HepG2 (cell line): ENCODE data around the gene CST11. TPM values are rescaled to one million over a fixed set of nuclear protein-coding genes. Genes with fewer than 3 reads are reported as not detected.

Experiments used
- ATAC-seq: fragments of 200-7000 bp; cut with Tn5 transposase; 3 replicates; pipeline ENCODE4 v1.9.1; 2020; ENCODE audit warnings: mild to moderate bottlenecking, moderate library complexity
- BruUV-seq: library from RNA; stranded (reverse); fragments of 400-500 nt; replicated peaks from 2 replicates; lab custom pipeline; 2021; lab: Mats Ljungman, UMichigan
- CTCF ChIA-PET: fragments of 300-600 bp; formaldehyde crosslinking; extraction: SDS; loops from one replicate; lab custom pipeline; 2021; ENCODE audit warnings: low total read pairs, inconsistent platforms, low intra/inter-chr PET ratio; lab: Yijun Ruan, JAX
- POLR2A ChIA-PET: fragments of 350-600 bp; sonication (Branson Sonifier 250); formaldehyde crosslinking; loops from one replicate; lab custom pipeline; 2020; ENCODE audit warnings: antibody characterized with exemption, inconsistent platforms; lab: Yijun Ruan, JAX
- DNase-seq: peaks from one replicate; pipeline ENCODE4 v3.0.0-alpha.2; 2015; ENCODE audit warnings: low spot score
- FAIRE-seq: peaks from 3 replicates; lab custom pipeline; 2011; peaks lifted over from hg19 to GRCh38; lab: Jason Lieb, UNC
- H2AFZ ChIP-seq: one replicate; pipeline ENCODE4 v1.6.1; 2011; ENCODE audit warnings: low read length, inconsistent platforms
- H3K27ac ChIP-seq: fragments of 300-600 bp; 3 replicates; pipeline ENCODE4 v1.8.0; 2011; ENCODE audit warnings: mixed run types, mild to moderate bottlenecking, mixed read lengths, low read length, inconsistent platforms; ENCODE audit not compliant: insufficient read depth; ENCODE audit errors: extremely low read length
- H3K27me3 ChIP-seq, 2 experiments: fragments of 200-600 bp in 1 of 2; 2 replicates in 1 of 2; 3 replicates in 1 of 2; pipeline versions ENCODE4 v1.6.0 to v1.8.0; 2011; ENCODE audit warnings: low read length in 2 of 2, mild to moderate bottlenecking in 2 of 2, moderate library complexity in 2 of 2, inconsistent platforms in 1 of 2; ENCODE audit not compliant: insufficient read depth in 2 of 2, control insufficient read depth in 1 of 2
- H3K36me3 ChIP-seq, 2 experiments: fragments of 200-600 bp in 1 of 2; replicated peaks in 1 of 2; 2 replicates in 1 of 2; 3 replicates in 1 of 2; pipeline versions ENCODE4 v1.5.1 to v1.8.0; 2011; ENCODE audit warnings: low read length in 2 of 2, inconsistent platforms in 1 of 2; ENCODE audit not compliant: insufficient read depth in 2 of 2, control insufficient read depth in 1 of 2
- H3K4me1 ChIP-seq: 2 replicates; pipeline ENCODE4 v1.5.1; 2012; ENCODE audit warnings: low read length, inconsistent platforms; ENCODE audit not compliant: insufficient read depth
- H3K4me2 ChIP-seq: 2 replicates; pipeline ENCODE4 v1.6.0; 2011; ENCODE audit warnings: low read depth, low read length, inconsistent platforms
- H3K4me3 ChIP-seq, 3 experiments: fragments of 200-600 bp in 1 of 3; sonication (generic), shearing (Covaris generic) in 1 of 3; replicated peaks in 1 of 3; 2 replicates each; pipeline ENCODE4 v1.5.1; 2011 to 2016; ENCODE audit warnings: low read length in 3 of 3, inconsistent platforms in 2 of 3, low read depth in 2 of 3, mild to moderate bottlenecking in 2 of 3, control low read depth in 1 of 3, mixed read lengths in 1 of 3; ENCODE audit not compliant: insufficient read depth in 1 of 3
- H3K79me2 ChIP-seq: one replicate; pipeline ENCODE4 v1.6.1; 2011; ENCODE audit warnings: low read length, inconsistent platforms; ENCODE audit not compliant: insufficient read depth
- H3K9ac ChIP-seq: 2 replicates; pipeline ENCODE4 v1.6.0; 2011; ENCODE audit warnings: mild to moderate bottlenecking, low read depth, low read length, inconsistent platforms; ENCODE audit not compliant: insufficient read depth
- H3K9me3 ChIP-seq: 2 replicates; pipeline ENCODE4 v1.5.1; 2012; ENCODE audit warnings: mild to moderate bottlenecking, low read length
- H4K20me1 ChIP-seq: 2 replicates; pipeline ENCODE4 v1.6.0; 2011; ENCODE audit warnings: inconsistent platforms, mild to moderate bottlenecking, low read length, moderate library complexity; ENCODE audit not compliant: insufficient read depth
- BHLHE40 ChIP-seq: IDR thresholded peaks from 2 replicates; pipeline ENCODE4 v1.6.1; 2011; ENCODE audit warnings: low read length, improper control_type of control experiment
- CENPBD1 ChIP-seq: sonication (generic); formaldehyde crosslinking; IDR thresholded peaks from 2 replicates; pipeline ENCODE4 v1.8.0; 2022; ENCODE audit warnings: missing genetic modification reagents, low read depth, mild to moderate bottlenecking, borderline replicate concordance
- IKZF1 ChIP-seq: fragments of 450-650 bp; IDR thresholded peaks from 2 replicates; pipeline ENCODE4 v1.7.1; 2016
- RCOR2 ChIP-seq: IDR thresholded peaks from 2 replicates; pipeline ENCODE4 v1.6.1; 2016; ENCODE audit warnings: missing biosample characterization, missing genetic modification reagents
- SMAD1 ChIP-seq: sonication (generic); formaldehyde crosslinking; IDR thresholded peaks from 2 replicates; pipeline ENCODE4 v1.4.0; 2020; ENCODE audit warnings: missing genetic modification reagents, low read depth, mild to moderate bottlenecking, borderline replicate concordance
- SYNCRIP ChIP-seq: fragments of 200-400 bp; formaldehyde crosslinking; IDR thresholded peaks from 2 replicates; pipeline ENCODE4 v1.6.1; 2018; ENCODE audit warnings: mild to moderate bottlenecking, low read depth, low read length; ENCODE audit not compliant: insufficient read depth
- TBX3 ChIP-seq: fragments of 450-650 bp; IDR thresholded peaks from 2 replicates; pipeline ENCODE4 v1.6.1; 2017; ENCODE audit warnings: antibody characterized with exemption, mild to moderate bottlenecking, inconsistent platforms, borderline replicate concordance
- ZBTB1 ChIP-seq: sonication (generic); formaldehyde crosslinking; IDR thresholded peaks from 2 replicates; pipeline ENCODE4 v1.4.0; 2020; ENCODE audit warnings: missing genetic modification reagents, borderline replicate concordance
- ZNF253 ChIP-seq: sonication (generic); formaldehyde crosslinking; IDR thresholded peaks from 2 replicates; pipeline ENCODE4 v1.8.0; 2022; ENCODE audit warnings: mild to moderate bottlenecking, missing genetic modification reagents, borderline replicate concordance
- ZNF281 ChIP-seq: sonication (generic); formaldehyde crosslinking; IDR thresholded peaks from 2 replicates; pipeline ENCODE4 v1.4.0; 2020; ENCODE audit warnings: missing genetic modification reagents, borderline replicate concordance
- ZNF749 ChIP-seq: sonication (generic); formaldehyde crosslinking; IDR thresholded peaks from 2 replicates; pipeline ENCODE4 v1.8.0; 2022; ENCODE audit warnings: mild to moderate bottlenecking, missing genetic modification reagents, moderate library complexity, borderline replicate concordance
- WGBS: methylation state at CpG from one replicate; pipeline ENCODE4 v1.1.6; 2017; ENCODE audit warnings: low lambda C conversion rate; 5-methylcytosine and 5-hydroxymethylcytosine counted together
- in situ Hi-C: cut with HindIII; loops from 2 replicates; pipeline ENCODE4 v1.10.0; 2017; ENCODE audit warnings: low pct_unique_long_range_greater_than_20kb; ENCODE audit not compliant: extremely low pct_ligation_motif_present
- intact Hi-C: fragments of 100-400 bp; cut with micrococcal nuclease; formaldehyde crosslinking; loops from one replicate; pipeline ENCODE4 v1.10.0; 2022; ENCODE audit not compliant: unreplicated experiment
- polyA plus RNA-seq, 8 experiments: library from polyadenylated mRNA; depleted of rRNA in 3 of 8; stranded (reverse) in 7 of 8; unstranded in 1 of 8; fragments of >200 nt; fragmentation: Illumina TruSeq in 4 of 8; extraction: Trizol in 4 of 8; gene quantifications; 2 replicates each; pipeline versions ENCODE4 v1.2.1 to v1.2.3, GENCODE V29; 2011 to 2016; ENCODE audit warnings: low read depth in 4 of 8, missing spikeins in 1 of 8, mixed read lengths in 1 of 8; ENCODE audit not compliant: insufficient read depth in 1 of 8
- total RNA-seq, 5 experiments: library from RNA; depleted of rRNA; stranded (reverse); fragments of >200 nt; fragmentation: Illumina TruSeq; extraction: Trizol; gene quantifications; 2 replicates each; pipeline ENCODE4 v1.2.3, GENCODE V29; 2016; ENCODE audit warnings: low read depth in 1 of 5

CST11 gene
- total and polyA plus RNA-seq, 2 of the 13 experiments (the other 11 are each of a cell fraction or from before 2014, with no cell fraction given) = not detected

- no peak for TF ChIP-seq ZNF281
- TF ChIP-seq IKZF1 = peak; percentile 24; the same call in 1 of the 2 replicates
- no peak for TF ChIP-seq RCOR2 (CRISPR knock-in tag)
- no peak for TF ChIP-seq TBX3
- no peak for TF ChIP-seq ZBTB1 (CRISPR knock-in tag)
- TF ChIP-seq CENPBD1 (CRISPR knock-in tag) = no peak
- TF ChIP-seq, all 625 proteins: peak for 2
Measured at GRCh38 chr20:23444859-23445258, 7.8 kb downstream of the CST11 start (continued).

GRCh38 chr20:23442436-23442835, 10.2 kb downstream of the CST11 start:
- H3K4me1 ChIP-seq = peaks cover 13% of the 10 kb centered on the region
- H3K79me2 ChIP-seq = no peaks in the 10 kb centered on the region
- no peaks in the 10 kb centered on the region for H4K20me1 ChIP-seq
- in situ Hi-C loops = loop anchor here (5.0 kb wide), 1 partner anchor 165 kb away; the partner anchor contains the start of gene CST9
- H3K4me3 ChIP-seq = no peak overlapping the region
- ChIA-PET CTCF (interaction anchor here (1.2 to 4.1 kb wide), 3 partner anchors 164 to 226 kb away, joined by 6 to 71 read pairs (median 8); partner anchors contain the start of gene CST9), POLR2A (interaction anchor here (1.3 to 1.9 kb wide), 2 partner anchors 166 to 219 kb away, joined by 5 to 6 read pairs; no protein-coding TSS in a partner anchor)
- no peaks in the 10 kb centered on the region for H3K36me3 ChIP-seq
- no peak overlapping the region for H2AFZ ChIP-seq
- FAIRE-seq = no peak
- no peak overlapping the region for H3K9ac ChIP-seq
- no TSS peak for BruUV-seq
- H3K27me3 ChIP-seq = peaks cover 0 to 11% of the 10 kb centered on the region in 2 experiments; a peak in 2 of 5 replicates
- no peak for ATAC-seq
- 0 out of 2 replicates have a peak, but pooled peaks have one; percentile 13 for TF ChIP-seq SMAD1 (CRISPR knock-in tag)
- no peak for TF ChIP-seq SYNCRIP
- TF ChIP-seq BHLHE40 = no peak
- 0 out of 2 replicates have a peak, but pooled peaks have one; percentile 39 for TF ChIP-seq ZNF253 (CRISPR knock-in tag)
- TF ChIP-seq ZNF749 (CRISPR knock-in tag) = 0 out of 2 replicates have a peak, but pooled peaks have one; percentile 0
- no peak overlapping the region for H3K4me2 ChIP-seq
- no peaks in the 10 kb centered on the region for H3K9me3 ChIP-seq
- WGBS = 21% methylated on average over 5 of the region's 5 CpGs
- intact Hi-C loops = loop anchor here (5.0 kb wide), 1 partner anchor 280 kb away; no protein-coding TSS in a partner anchor
- no peak for DNase-seq
- no peak overlapping the region for H3K27ac ChIP-seq
